Measurements from ENCODE around the gene TEX44. TPM values are rescaled to one million over a fixed set of nuclear protein-coding genes. Genes with fewer than 3 reads are reported as not detected.
"Not testable (repeated sequence)": the region's sequence is repeated elsewhere in the genome, so short reads cannot be mapped to it uniquely, and the experiment has no call there.

TEX44 gene
- total RNA-seq, 1 experiment from 2014 or later, result not detected

DNA sequence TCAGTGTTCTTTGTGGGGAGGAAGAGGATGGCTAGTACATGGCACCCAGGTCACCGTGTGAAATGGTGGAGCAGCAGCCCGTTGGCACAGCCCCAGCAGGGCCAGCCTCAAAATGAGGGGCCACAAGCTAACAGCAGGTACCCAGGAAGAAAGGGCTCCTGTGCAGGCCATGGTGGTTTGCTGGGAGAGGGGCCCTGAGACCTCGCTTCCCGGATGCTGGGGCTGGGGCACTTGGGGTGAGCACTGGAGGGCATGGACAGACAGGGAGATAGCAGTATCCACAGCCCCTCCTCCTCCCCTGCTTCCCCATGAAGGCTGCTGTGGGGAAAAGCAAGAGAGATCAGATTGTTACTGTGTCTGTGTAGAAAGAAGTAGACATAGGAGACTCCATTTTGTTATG, 16.2 kb upstream of the TEX44 start:
- ChIA-PET CTCF (no interaction called here), POLR2A (no interaction called here), RAD21 (ENCODE audit: low non-redundant PET in 1 of 2, low total read pairs in 2 of 2, uncharacterized antibody in 2 of 2, unreplicated experiment in 2 of 2) (no interaction called here)
- H3K4me2 ChIP-seq (ENCODE audit: low read length), result no peak overlapping the region
- no peak overlapping the region for H3K4me3 ChIP-seq (replicated peaks in 1 of 2; ENCODE audit: low read depth in 1 of 2, low read length in 2 of 2)
- H4K20me1 ChIP-seq (ENCODE audit: insufficient read depth), result no peaks in the 10 kb centered on the region
- H3K36me3 ChIP-seq (ENCODE audit: control insufficient read depth in 1 of 2, insufficient read depth in 2 of 2, low read length in 2 of 2), result no peaks in the 10 kb centered on the region
- BruUV-seq (replicated peaks), result no TSS peak
- H2AFZ ChIP-seq (ENCODE audit: low read depth, low read length, poor library complexity, severe bottlenecking), result no peak overlapping the region
- H3K27ac ChIP-seq (ENCODE audit: low read depth, low read length), result no peak overlapping the region
- H3K27me3 ChIP-seq (ENCODE audit: insufficient read depth, low read length), result no peaks in the 10 kb centered on the region
- ATAC-seq, result no peak
- no peaks in the 10 kb centered on the region for H3K9me3 ChIP-seq (ENCODE audit: control insufficient read depth in 1 of 2, insufficient read depth in 1 of 2, low read depth in 1 of 2, low read length in 2 of 2)
- no peak for TF ChIP-seq POLR2AphosphoS5 (IDR thresholded peaks at IDR 0.05; ENCODE audit: low read depth, low read length)
- no peak for DNase-seq (ENCODE audit: low read depth, low spot score)
- no peak overlapping the region for H3K9ac ChIP-seq (ENCODE audit: low read length)
- H3K9me2 ChIP-seq (ENCODE audit: insufficient read depth), result no peaks in the 10 kb centered on the region
- H3K4me1 ChIP-seq (ENCODE audit: control insufficient read depth in 1 of 2, insufficient read depth in 2 of 2, low read length in 2 of 2), result no peaks in the 10 kb centered on the region
- intact Hi-C loops (cut with micrococcal nuclease), result no loop called here
- no peaks in the 10 kb centered on the region for H3K79me2 ChIP-seq (ENCODE audit: insufficient read depth, low read length)

- CTCF ChIA-PET, result interaction anchor here (1.4 kb wide), 1 partner anchor 15 kb away, joined by 4 read pairs; no protein-coding TSS in a partner anchor
- POLR2A ChIA-PET; H3K9ac ChIP-seq (ENCODE audit: low read length); H3K79me2 ChIP-seq (ENCODE audit: insufficient read depth, low read length); H3K4me3 ChIP-seq (replicated peaks in 1 of 2; ENCODE audit: low read depth in 1 of 2, low read length in 2 of 2); H3K4me2 ChIP-seq (ENCODE audit: low read length); H3K4me1 ChIP-seq (ENCODE audit: control insufficient read depth in 1 of 2, insufficient read depth in 2 of 2, low read length in 2 of 2); H3K9me2 ChIP-seq (ENCODE audit: insufficient read depth); intact Hi-C loops (cut with micrococcal nuclease); BruUV-seq (replicated peaks); H2AFZ ChIP-seq (ENCODE audit: low read depth, low read length, poor library complexity, severe bottlenecking); RAD21 ChIA-PET (ENCODE audit: low non-redundant PET in 1 of 2, low total read pairs in 2 of 2, uncharacterized antibody in 2 of 2, unreplicated experiment in 2 of 2); H3K9me3 ChIP-seq (ENCODE audit: control insufficient read depth in 1 of 2, insufficient read depth in 1 of 2, low read depth in 1 of 2, low read length in 2 of 2); H3K27me3 ChIP-seq (ENCODE audit: insufficient read depth, low read length); DNase-seq (ENCODE audit: low read depth, low spot score); ATAC-seq; H3K36me3 ChIP-seq (ENCODE audit: control insufficient read depth in 1 of 2, insufficient read depth in 2 of 2, low read length in 2 of 2); H4K20me1 ChIP-seq (ENCODE audit: insufficient read depth); H3K27ac ChIP-seq (ENCODE audit: low read depth, low read length): not testable (repeated sequence)
Observed at GRCh38 chr2:231578655-231579054, 14.0 kb upstream of the TEX44 start.

GRCh38 chr2:231579560-231579959, 13.1 kb upstream of the TEX44 start:
- Histone ChIP-seq H3K9me3 (ENCODE audit: control insufficient read depth in 1 of 2, insufficient read depth in 1 of 2, low read depth in 1 of 2, low read length in 2 of 2) (no peaks in the 10 kb centered on the region), H4K20me1 (ENCODE audit: insufficient read depth) (no peaks in the 10 kb centered on the region), H3K9ac (ENCODE audit: low read length) (no peak overlapping the region), H3K4me3 (replicated peaks in 1 of 2; ENCODE audit: low read depth in 1 of 2, low read length in 2 of 2) (no peak overlapping the region), H3K9me2 (ENCODE audit: insufficient read depth) (no peaks in the 10 kb centered on the region), H3K27ac (ENCODE audit: low read depth, low read length) (no peak overlapping the region), H3K79me2 (ENCODE audit: insufficient read depth, low read length) (no peaks in the 10 kb centered on the region), H3K27me3 (ENCODE audit: insufficient read depth, low read length) (no peaks in the 10 kb centered on the region), H2AFZ (ENCODE audit: low read depth, low read length, poor library complexity, severe bottlenecking) (no peak overlapping the region), H3K4me1 (ENCODE audit: control insufficient read depth in 1 of 2, insufficient read depth in 2 of 2, low read length in 2 of 2) (no peaks in the 10 kb centered on the region), H3K4me2 (ENCODE audit: low read length) (no peak overlapping the region), H3K36me3 (ENCODE audit: control insufficient read depth in 1 of 2, insufficient read depth in 2 of 2, low read length in 2 of 2) (no peaks in the 10 kb centered on the region)
- ATAC-seq (no peak), DNase-seq (ENCODE audit: low read depth, low spot score) (no peak)
- RAD21 ChIA-PET (ENCODE audit: low non-redundant PET in 1 of 2, low total read pairs in 2 of 2, uncharacterized antibody in 2 of 2, unreplicated experiment in 2 of 2), result no interaction called here
- POLR2A ChIA-PET, result no interaction called here
- CTCF ChIA-PET, result no interaction called here
- no TSS peak for BruUV-seq (replicated peaks)
- TF ChIP-seq POLR2A (IDR thresholded peaks at IDR 0.05; ENCODE audit: borderline replicate concordance, extremely low read depth, insufficient read depth, insufficient read length) (no peak), CEBPB (IDR thresholded peaks at IDR 0.05; ENCODE audit: low read depth) (no peak), EZH2phosphoT487 (IDR thresholded peaks at IDR 0.05; ENCODE audit: borderline replicate concordance) (no peak), TCF7L2 (IDR thresholded peaks at IDR 0.05; ENCODE audit: borderline replicate concordance, extremely low read depth, insufficient read depth, insufficient read length) (no peak), SIN3A (IDR thresholded peaks at IDR 0.05; ENCODE audit: low read depth) (no peak), YY1 (IDR thresholded peaks at IDR 0.05; ENCODE audit: extremely low read depth, insufficient replicate concordance, low read depth, low read length) (no peak), SRF (IDR thresholded peaks at IDR 0.05; ENCODE audit: low read depth) (no peak), FOSL1 (IDR thresholded peaks at IDR 0.05; ENCODE audit: low read depth) (no peak), POLR2AphosphoS5 (IDR thresholded peaks at IDR 0.05; ENCODE audit: low read depth, low read length) (no peak), EZH2 (IDR thresholded peaks at IDR 0.05) (no peak), JUND (IDR thresholded peaks at IDR 0.05) (no peak), ZNF274 (IDR thresholded peaks at IDR 0.05; ENCODE audit: low read depth, low read length) (no peak), EGR1 (IDR thresholded peaks at IDR 0.05; ENCODE audit: low read depth) (no peak)
- TF ChIP-seq, protein P1, sequence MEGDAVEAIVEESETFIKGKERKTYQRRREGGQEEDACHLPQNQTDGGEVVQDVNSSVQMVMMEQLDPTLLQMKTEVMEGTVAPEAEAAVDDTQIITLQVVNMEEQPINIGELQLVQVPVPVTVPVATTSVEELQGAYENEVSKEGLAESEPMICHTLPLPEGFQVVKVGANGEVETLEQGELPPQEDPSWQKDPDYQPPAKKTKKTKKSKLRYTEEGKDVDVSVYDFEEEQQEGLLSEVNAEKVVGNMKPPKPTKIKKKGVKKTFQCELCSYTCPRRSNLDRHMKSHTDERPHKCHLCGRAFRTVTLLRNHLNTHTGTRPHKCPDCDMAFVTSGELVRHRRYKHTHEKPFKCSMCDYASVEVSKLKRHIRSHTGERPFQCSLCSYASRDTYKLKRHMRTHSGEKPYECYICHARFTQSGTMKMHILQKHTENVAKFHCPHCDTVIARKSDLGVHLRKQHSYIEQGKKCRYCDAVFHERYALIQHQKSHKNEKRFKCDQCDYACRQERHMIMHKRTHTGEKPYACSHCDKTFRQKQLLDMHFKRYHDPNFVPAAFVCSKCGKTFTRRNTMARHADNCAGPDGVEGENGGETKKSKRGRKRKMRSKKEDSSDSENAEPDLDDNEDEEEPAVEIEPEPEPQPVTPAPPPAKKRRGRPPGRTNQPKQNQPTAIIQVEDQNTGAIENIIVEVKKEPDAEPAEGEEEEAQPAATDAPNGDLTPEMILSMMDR (IDR thresholded peaks at IDR 0.05 in 2 of 3, conservative IDR thresholded peaks at IDR 0.05 in 1 of 3; ENCODE audit: borderline replicate concordance in 1 of 3, insufficient read depth in 1 of 3, low read depth in 2 of 3, low read length in 2 of 3), result no peak
- TF ChIP-seq, protein P2, sequence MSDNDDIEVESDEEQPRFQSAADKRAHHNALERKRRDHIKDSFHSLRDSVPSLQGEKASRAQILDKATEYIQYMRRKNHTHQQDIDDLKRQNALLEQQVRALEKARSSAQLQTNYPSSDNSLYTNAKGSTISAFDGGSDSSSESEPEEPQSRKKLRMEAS (IDR thresholded peaks at IDR 0.05), result no peak
- intact Hi-C loops (cut with micrococcal nuclease), result no loop called here
